ENCODE measurements around the gene GYPC. TPM values are rescaled to one million over a fixed set of nuclear protein-coding genes. Genes with fewer than 3 reads are reported as not detected.
"Not testable (repeated sequence)": the region's sequence is repeated elsewhere in the genome, so short reads cannot be mapped to it uniquely, and the experiment has no call there.

Gene GYPC
- total and polyA plus RNA-seq, 4 donors = 61.4 to 170 (median 113) TPM

DNA sequence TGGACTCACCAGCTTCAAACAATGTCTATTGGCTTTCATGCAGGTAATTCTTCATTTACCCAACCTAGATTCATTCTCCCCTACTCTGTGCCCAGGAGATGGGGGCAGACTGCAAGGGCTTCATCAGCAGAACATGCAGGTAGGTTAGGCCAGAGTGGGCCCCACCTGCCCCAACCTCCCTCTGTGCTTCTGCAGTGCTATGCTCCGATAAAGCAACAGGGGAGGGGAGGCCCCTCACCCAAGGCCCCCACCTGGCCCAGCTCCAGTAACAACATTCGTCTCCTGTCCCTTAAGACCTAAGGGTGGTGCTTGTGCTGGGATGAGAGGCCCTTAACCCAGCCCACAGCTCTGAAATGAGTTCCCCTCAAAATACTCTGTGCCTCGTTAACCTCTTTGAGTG is 16.7 kb upstream of the GYPC start:
- WGBS, 2 donors = 72 to 90% methylated on average over 3 of the region's 3 CpGs
- Histone ChIP-seq H3K4me3 (no peak overlapping the region), H3K27ac (ENCODE audit: low read depth in 1 of 2, low read length in 1 of 2) (no peak overlapping the region), H3K9me3 (ENCODE audit: control insufficient read depth in 4 of 4, insufficient read depth in 3 of 4, low read length in 3 of 4) (no peaks in the 10 kb centered on the region), H3K4me1 (ENCODE audit: control insufficient read depth in 5 of 5, insufficient read depth in 5 of 5, low read length in 5 of 5) (peaks cover 0 to 5% (median 0%) of the 10 kb centered on the region in 5 donors), H3K36me3 (ENCODE audit: control insufficient read depth in 4 of 4, insufficient read depth in 4 of 4, low read length in 4 of 4) (no peaks in the 10 kb centered on the region), H3K9ac (ENCODE audit: insufficient read depth in 1 of 2, low read length in 2 of 2) (no peak overlapping the region), H3K27me3 (ENCODE audit: control insufficient read depth in 3 of 3, insufficient read depth in 3 of 3, low read length in 2 of 3) (no peaks in the 10 kb centered on the region)
- TF ChIP-seq, protein P1, sequence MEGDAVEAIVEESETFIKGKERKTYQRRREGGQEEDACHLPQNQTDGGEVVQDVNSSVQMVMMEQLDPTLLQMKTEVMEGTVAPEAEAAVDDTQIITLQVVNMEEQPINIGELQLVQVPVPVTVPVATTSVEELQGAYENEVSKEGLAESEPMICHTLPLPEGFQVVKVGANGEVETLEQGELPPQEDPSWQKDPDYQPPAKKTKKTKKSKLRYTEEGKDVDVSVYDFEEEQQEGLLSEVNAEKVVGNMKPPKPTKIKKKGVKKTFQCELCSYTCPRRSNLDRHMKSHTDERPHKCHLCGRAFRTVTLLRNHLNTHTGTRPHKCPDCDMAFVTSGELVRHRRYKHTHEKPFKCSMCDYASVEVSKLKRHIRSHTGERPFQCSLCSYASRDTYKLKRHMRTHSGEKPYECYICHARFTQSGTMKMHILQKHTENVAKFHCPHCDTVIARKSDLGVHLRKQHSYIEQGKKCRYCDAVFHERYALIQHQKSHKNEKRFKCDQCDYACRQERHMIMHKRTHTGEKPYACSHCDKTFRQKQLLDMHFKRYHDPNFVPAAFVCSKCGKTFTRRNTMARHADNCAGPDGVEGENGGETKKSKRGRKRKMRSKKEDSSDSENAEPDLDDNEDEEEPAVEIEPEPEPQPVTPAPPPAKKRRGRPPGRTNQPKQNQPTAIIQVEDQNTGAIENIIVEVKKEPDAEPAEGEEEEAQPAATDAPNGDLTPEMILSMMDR (IDR thresholded peaks at IDR 0.05; ENCODE audit: control extremely low read depth, extremely low read depth) = no peak
- no peak for ATAC-seq (ENCODE audit: insufficient read depth, low FRiP score)
- DNase-seq = no peak

DNA sequence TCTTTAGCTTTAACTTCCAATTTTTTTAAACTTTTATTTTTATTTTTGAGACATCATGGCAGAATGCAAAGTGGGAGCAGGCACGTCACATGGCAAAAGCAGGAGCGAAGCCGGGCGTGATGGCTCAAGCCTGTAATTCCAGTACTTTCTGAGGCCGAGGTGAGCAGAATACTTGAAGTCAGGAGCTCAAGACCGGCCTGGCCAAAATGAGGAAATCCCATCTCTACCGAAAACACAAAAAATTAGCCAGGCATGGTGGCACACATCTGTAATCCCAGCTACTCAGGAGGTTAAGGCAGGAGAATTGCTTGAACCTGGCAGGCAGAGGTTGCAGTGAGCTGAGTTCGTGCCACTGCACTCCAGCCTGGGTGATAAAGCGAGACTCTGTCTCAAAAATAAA is 14.7 kb upstream of the GYPC start:
- H3K4me1 ChIP-seq (ENCODE audit: control insufficient read depth in 5 of 5, insufficient read depth in 5 of 5, low read length in 5 of 5); ATAC-seq (ENCODE audit: insufficient read depth, low FRiP score); H3K36me3 ChIP-seq (ENCODE audit: control insufficient read depth in 4 of 4, insufficient read depth in 4 of 4, low read length in 4 of 4); H3K27ac ChIP-seq (ENCODE audit: low read depth in 1 of 2, low read length in 1 of 2); DNase-seq; H3K4me3 ChIP-seq; H3K9me3 ChIP-seq (ENCODE audit: control insufficient read depth in 4 of 4, insufficient read depth in 3 of 4, low read length in 3 of 4); H3K9ac ChIP-seq (ENCODE audit: insufficient read depth in 1 of 2, low read length in 2 of 2); H3K27me3 ChIP-seq (ENCODE audit: control insufficient read depth in 3 of 3, insufficient read depth in 3 of 3, low read length in 2 of 3): not testable (repeated sequence)
- WGBS, 2 donors = 95% methylated on average over 9 of the region's 9 CpGs

DNA sequence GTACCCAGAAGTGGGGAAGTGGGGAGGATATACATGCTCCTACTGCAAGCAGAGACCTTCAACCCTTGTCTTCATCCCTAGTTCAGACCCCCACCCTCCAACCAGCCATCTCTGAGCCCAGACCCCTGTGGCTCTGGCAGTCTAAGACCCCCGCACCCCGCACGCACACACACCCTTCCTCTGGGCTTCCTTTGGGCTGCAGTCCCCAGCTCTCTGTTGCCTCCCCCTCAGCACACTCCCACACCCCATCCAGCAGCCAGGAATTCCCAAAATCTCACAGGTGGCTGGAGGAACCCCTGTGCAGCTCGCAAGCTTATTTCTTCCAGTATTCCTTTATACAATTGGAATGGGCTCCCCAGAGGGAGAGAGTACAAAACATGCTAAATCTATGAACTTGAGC is 13.9 kb upstream of the GYPC start:
- ATAC-seq (ENCODE audit: insufficient read depth, low FRiP score) = no peak
- 80 to 84% methylated on average over 4 of the region's 4 CpGs for WGBS, 2 donors

DNA sequence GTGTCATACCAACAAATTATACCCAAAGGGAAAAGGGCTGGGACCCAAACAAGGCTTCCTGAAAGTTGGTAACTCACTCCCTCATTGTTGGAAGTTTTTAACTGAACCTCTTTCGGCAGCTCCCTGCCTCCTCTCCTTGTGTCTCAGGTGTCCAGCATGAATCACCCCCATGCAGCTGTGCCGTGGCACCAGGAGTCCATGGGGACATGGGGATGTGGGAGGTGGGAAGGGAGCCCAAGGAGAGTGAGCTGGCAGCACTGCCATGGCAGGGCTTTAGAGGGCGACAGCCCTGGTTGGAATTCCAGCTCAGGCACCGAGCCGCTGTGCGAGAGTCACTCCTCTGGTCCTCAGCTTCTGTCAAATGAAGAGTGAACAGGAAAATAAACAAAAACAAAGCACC is 12.5 kb upstream of the GYPC start:
- Histone ChIP-seq H3K36me3 (ENCODE audit: control insufficient read depth in 4 of 4, insufficient read depth in 4 of 4, low read length in 4 of 4) (no peaks in the 10 kb centered on the region), H3K9me3 (ENCODE audit: control insufficient read depth in 4 of 4, insufficient read depth in 3 of 4, low read length in 3 of 4) (peaks cover 0 to 2% (median 0%) of the 10 kb centered on the region in 4 donors), H3K4me1 (ENCODE audit: control insufficient read depth in 5 of 5, insufficient read depth in 5 of 5, low read length in 5 of 5) (peaks cover 0 to 2% (median 0%) of the 10 kb centered on the region in 5 donors), H3K9ac (ENCODE audit: insufficient read depth in 1 of 2, low read length in 2 of 2) (no peak overlapping the region), H3K4me3 (no peak overlapping the region), H3K27ac (ENCODE audit: low read depth in 1 of 2, low read length in 1 of 2) (no peak overlapping the region), H3K27me3 (ENCODE audit: control insufficient read depth in 3 of 3, insufficient read depth in 3 of 3, low read length in 2 of 3) (no peaks in the 10 kb centered on the region)
- no peak for DNase-seq
- WGBS, 2 donors = 89 to 90% methylated on average over 6 of the region's 6 CpGs
- no peak for ATAC-seq (ENCODE audit: insufficient read depth, low FRiP score)
- TF ChIP-seq, protein P1 (IDR thresholded peaks at IDR 0.05; ENCODE audit: control extremely low read depth, extremely low read depth) = no peak

More for the DNA sequence above, 13.9 kb upstream of the GYPC start:
- peaks cover 0 to 2% (median 0%) of the 10 kb centered on the region in 5 donors for H3K4me1 ChIP-seq (ENCODE audit: control insufficient read depth in 5 of 5, insufficient read depth in 5 of 5, low read length in 5 of 5)
- H3K4me3 ChIP-seq = no peak overlapping the region
- TF ChIP-seq, protein P1 (IDR thresholded peaks at IDR 0.05; ENCODE audit: control extremely low read depth, extremely low read depth) = no peak
- no peaks in the 10 kb centered on the region for H3K9me3 ChIP-seq (ENCODE audit: control insufficient read depth in 4 of 4, insufficient read depth in 3 of 4, low read length in 3 of 4)
- no peaks in the 10 kb centered on the region for H3K36me3 ChIP-seq (ENCODE audit: control insufficient read depth in 4 of 4, insufficient read depth in 4 of 4, low read length in 4 of 4)
- no peaks in the 10 kb centered on the region for H3K27me3 ChIP-seq (ENCODE audit: control insufficient read depth in 3 of 3, insufficient read depth in 3 of 3, low read length in 2 of 3)
- H3K9ac ChIP-seq (ENCODE audit: insufficient read depth in 1 of 2, low read length in 2 of 2) = no peak overlapping the region
- H3K27ac ChIP-seq (ENCODE audit: low read depth in 1 of 2, low read length in 1 of 2) = no peak overlapping the region
- no peak for DNase-seq
